Vagina (tissue), 2 donors: ENCODE data around the gene KITLG.

Source experiments
- CTCF ChIP-seq, 3 experiments: fragments of 450-650 bp in 2 of 3; fragments of 200-600 bp in 1 of 3; sonication (generic) in 1 of 3; IDR thresholded peaks; one replicate each; pipeline ENCODE4 v1.5.1; 2017 to 2019; ENCODE audit warnings: antibody characterized with exemption in 3 of 3, mild to moderate bottlenecking in 2 of 3, moderate library complexity in 2 of 3
- POLR2A ChIP-seq, 2 donors: fragments of 450-650 bp; IDR thresholded peaks; one replicate each; pipeline ENCODE4 v1.6.1; 2017; ENCODE audit warnings: antibody characterized with exemption in 2 of 2, mild to moderate bottlenecking in 2 of 2, moderate library complexity in 2 of 2
- POLR2AphosphoS5 ChIP-seq, 2 donors: sonication (generic); formaldehyde crosslinking; IDR thresholded peaks; one replicate each; pipeline ENCODE4 v1.9.0; 2017; ENCODE audit warnings: antibody characterized with exemption in 2 of 2, mild to moderate bottlenecking in 2 of 2, low read depth in 1 of 2; ENCODE audit not compliant: insufficient read depth in 1 of 2

- TF ChIP-seq CTCF (IDR thresholded peaks at IDR 0.05) (no peak), POLR2A (IDR thresholded peaks at IDR 0.05) (no peak), POLR2AphosphoS5 (IDR thresholded peaks at IDR 0.05; ENCODE audit: insufficient read depth in 1 of 2, low read depth in 1 of 2) (no peak)
Measured at GRCh38 chr12:88623777-88624548, 43.7 kb upstream of the KITLG start.
